GM19467 (cell line): ENCODE measurements around the gene ARHGEF38.
"Not testable (repeated sequence)": the region's sequence is repeated elsewhere in the genome, so short reads cannot be mapped to it uniquely, and the experiment has no call there.

ENCODE experiments used
- ATAC-seq: cut with Tn5 transposase; IDR thresholded peaks from one replicate; pipeline ENCODE4 v1.9.1; 2021; ENCODE audit warnings: mild to moderate bottlenecking, moderate library complexity; ENCODE audit not compliant: unreplicated experiment

Gene ARHGEF38

GRCh38 chr4:105607876-105608275 lies 55.5 kb downstream of the ARHGEF38 start:
- ATAC-seq = no peak

- not testable (repeated sequence) for ATAC-seq
These were observed 57.4 kb downstream of the ARHGEF38 start for GRCh38 chr4:105609819-105610218.

GRCh38 chr4:105613306-105613705 lies 60.9 kb downstream of the ARHGEF38 start:
- no peak for ATAC-seq

- ATAC-seq = no peak
These were observed 66.9 kb downstream of the ARHGEF38 start for GRCh38 chr4:105619188-105619931.

GRCh38 chr4:105620640-105621323 lies 68.4 kb downstream of the ARHGEF38 start:
- no peak for ATAC-seq

- no peak for ATAC-seq
These were observed 69.8 kb downstream of the ARHGEF38 start for GRCh38 chr4:105622269-105622668.

- ATAC-seq = no peak
These were observed 70.7 kb downstream of the ARHGEF38 start for GRCh38 chr4:105623099-105623498.

GRCh38 chr4:105624530-105624929 lies 72.1 kb downstream of the ARHGEF38 start:
- ATAC-seq = no peak

- no peak for ATAC-seq
These were observed 72.8 kb downstream of the ARHGEF38 start for GRCh38 chr4:105625214-105625613.

- ATAC-seq = no peak
These were observed 74.4 kb downstream of the ARHGEF38 start for GRCh38 chr4:105626846-105627245.

- no peak for ATAC-seq
These were observed 75.2 kb downstream of the ARHGEF38 start for GRCh38 chr4:105627620-105628019.

GRCh38 chr4:105630670-105631655 lies 78.5 kb downstream of the ARHGEF38 start:
- no peak for ATAC-seq

GRCh38 chr4:105631818-105632400 lies 79.5 kb downstream of the ARHGEF38 start:
- no peak for ATAC-seq

- ATAC-seq = no peak
These were observed 80.2 kb downstream of the ARHGEF38 start for GRCh38 chr4:105632599-105632998.

- no peak for ATAC-seq
These were observed 80.8 kb downstream of the ARHGEF38 start for GRCh38 chr4:105633241-105633640.

- no peak for ATAC-seq
These were observed 82.1 kb downstream of the ARHGEF38 start for GRCh38 chr4:105634402-105635080.

- peak; percentile 87 for ATAC-seq
These were observed 85.2 kb downstream of the ARHGEF38 start for GRCh38 chr4:105637408-105638176.

GRCh38 chr4:105641845-105642244 lies 89.4 kb downstream of the ARHGEF38 start:
- no peak for ATAC-seq

GRCh38 chr4:105644257-105644656 lies 91.8 kb downstream of the ARHGEF38 start:
- no peak for ATAC-seq
